Measurements from ENCODE around the gene NGF.

Gene NGF

GRCh38 chr1:115296981-115297380, 41.1 kb downstream of the NGF start:
- no peak overlapping the region for H3K4me2 ChIP-seq (ENCODE audit: insufficient read depth, low read length)
- no peak overlapping the region for H3K4me3 ChIP-seq (ENCODE audit: low read depth in 1 of 2, low read length in 2 of 2)
- DNase-seq (no peak), ATAC-seq (ENCODE audit: insufficient read depth, low read depth) (no peak)
- H3K36me3 ChIP-seq (ENCODE audit: insufficient read depth, low read length) = no peaks in the 10 kb centered on the region
- H3K9ac ChIP-seq (ENCODE audit: low read depth, low read length) = no peak overlapping the region
- no peaks in the 10 kb centered on the region for H3K4me1 ChIP-seq (ENCODE audit: insufficient read depth, low read length)
- H3K27ac ChIP-seq (ENCODE audit: low read length) = no peak overlapping the region
- no peak overlapping the region for H2AFZ ChIP-seq (ENCODE audit: low read depth, low read length)
- no peaks in the 10 kb centered on the region for H3K9me3 ChIP-seq (ENCODE audit: insufficient read depth, low read length, severe bottlenecking)
- peaks cover 7% of the 10 kb centered on the region for H3K27me3 ChIP-seq (ENCODE audit: insufficient read depth, low read length, poor library complexity)
- no peaks in the 10 kb centered on the region for H4K20me1 ChIP-seq (ENCODE audit: insufficient read depth, low read length)
- TF ChIP-seq, protein P1, sequence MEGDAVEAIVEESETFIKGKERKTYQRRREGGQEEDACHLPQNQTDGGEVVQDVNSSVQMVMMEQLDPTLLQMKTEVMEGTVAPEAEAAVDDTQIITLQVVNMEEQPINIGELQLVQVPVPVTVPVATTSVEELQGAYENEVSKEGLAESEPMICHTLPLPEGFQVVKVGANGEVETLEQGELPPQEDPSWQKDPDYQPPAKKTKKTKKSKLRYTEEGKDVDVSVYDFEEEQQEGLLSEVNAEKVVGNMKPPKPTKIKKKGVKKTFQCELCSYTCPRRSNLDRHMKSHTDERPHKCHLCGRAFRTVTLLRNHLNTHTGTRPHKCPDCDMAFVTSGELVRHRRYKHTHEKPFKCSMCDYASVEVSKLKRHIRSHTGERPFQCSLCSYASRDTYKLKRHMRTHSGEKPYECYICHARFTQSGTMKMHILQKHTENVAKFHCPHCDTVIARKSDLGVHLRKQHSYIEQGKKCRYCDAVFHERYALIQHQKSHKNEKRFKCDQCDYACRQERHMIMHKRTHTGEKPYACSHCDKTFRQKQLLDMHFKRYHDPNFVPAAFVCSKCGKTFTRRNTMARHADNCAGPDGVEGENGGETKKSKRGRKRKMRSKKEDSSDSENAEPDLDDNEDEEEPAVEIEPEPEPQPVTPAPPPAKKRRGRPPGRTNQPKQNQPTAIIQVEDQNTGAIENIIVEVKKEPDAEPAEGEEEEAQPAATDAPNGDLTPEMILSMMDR (IDR thresholded peaks at IDR 0.05; ENCODE audit: borderline replicate concordance, extremely low read depth, low read length, poor library complexity, severe bottlenecking) = no peak
- no peak for TF ChIP-seq EZH2 (IDR thresholded peaks at IDR 0.05; ENCODE audit: borderline replicate concordance, low read depth, low read length, severe bottlenecking)
- no peaks in the 10 kb centered on the region for H3K79me2 ChIP-seq (ENCODE audit: insufficient read depth, low read length)

DNA sequence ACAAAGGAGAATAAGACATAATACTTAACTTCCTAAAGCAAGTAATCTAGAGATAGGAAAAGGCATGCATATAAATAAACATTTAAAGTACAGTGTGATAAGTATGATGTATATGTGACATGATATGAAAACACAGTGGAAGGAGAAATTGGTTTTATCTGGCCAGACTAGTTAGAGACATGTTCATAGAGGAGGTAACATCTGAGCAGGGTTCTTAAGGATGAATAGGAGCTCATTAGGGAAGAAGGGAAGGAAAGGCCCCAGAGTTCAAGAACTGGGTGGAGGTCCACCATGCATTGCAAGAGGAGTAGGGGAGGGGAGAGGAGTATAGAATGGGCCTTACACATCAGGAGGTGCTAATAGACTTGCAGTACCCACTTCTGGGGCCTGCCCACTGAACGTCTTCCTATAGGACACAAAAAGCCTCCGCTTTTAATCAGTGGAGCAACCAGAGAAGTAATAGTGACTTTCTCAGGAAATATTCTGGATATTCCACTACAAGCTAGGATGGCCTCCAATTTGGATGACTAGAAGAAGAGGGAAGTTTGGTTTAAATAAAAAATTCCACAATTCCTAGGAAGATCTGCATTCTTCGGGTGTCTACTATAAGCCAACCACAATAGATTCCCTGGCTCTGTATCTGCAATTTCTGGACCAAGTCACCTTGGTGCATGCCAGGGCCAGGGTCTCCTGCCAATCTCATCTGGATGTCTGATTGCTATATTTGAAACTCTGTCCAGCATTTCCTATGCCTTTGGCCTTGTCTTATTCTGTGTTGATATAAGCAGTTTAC, 41.9 kb downstream of the NGF start:
- Histone ChIP-seq H3K79me2 (ENCODE audit: insufficient read depth, low read length) (no peaks in the 10 kb centered on the region), H2AFZ (ENCODE audit: low read depth, low read length) (no peak overlapping the region), H3K4me2 (ENCODE audit: insufficient read depth, low read length) (no peak overlapping the region), H3K4me1 (ENCODE audit: insufficient read depth, low read length) (no peaks in the 10 kb centered on the region), H3K27ac (ENCODE audit: low read length) (no peak overlapping the region), H4K20me1 (ENCODE audit: insufficient read depth, low read length) (no peaks in the 10 kb centered on the region), H3K4me3 (ENCODE audit: low read depth in 1 of 2, low read length in 2 of 2) (no peak overlapping the region), H3K9me3 (ENCODE audit: insufficient read depth, low read length, severe bottlenecking) (no peaks in the 10 kb centered on the region), H3K9ac (ENCODE audit: low read depth, low read length) (no peak overlapping the region), H3K27me3 (ENCODE audit: insufficient read depth, low read length, poor library complexity) (peaks cover 5% of the 10 kb centered on the region), H3K36me3 (ENCODE audit: insufficient read depth, low read length) (no peaks in the 10 kb centered on the region)
- no peak for DNase-seq
- TF ChIP-seq, protein P1 (IDR thresholded peaks at IDR 0.05; ENCODE audit: borderline replicate concordance, extremely low read depth, low read length, poor library complexity, severe bottlenecking) = no peak
- no peak for TF ChIP-seq EZH2 (IDR thresholded peaks at IDR 0.05; ENCODE audit: borderline replicate concordance, low read depth, low read length, severe bottlenecking)
- no peak for ATAC-seq (ENCODE audit: insufficient read depth, low read depth)

DNA sequence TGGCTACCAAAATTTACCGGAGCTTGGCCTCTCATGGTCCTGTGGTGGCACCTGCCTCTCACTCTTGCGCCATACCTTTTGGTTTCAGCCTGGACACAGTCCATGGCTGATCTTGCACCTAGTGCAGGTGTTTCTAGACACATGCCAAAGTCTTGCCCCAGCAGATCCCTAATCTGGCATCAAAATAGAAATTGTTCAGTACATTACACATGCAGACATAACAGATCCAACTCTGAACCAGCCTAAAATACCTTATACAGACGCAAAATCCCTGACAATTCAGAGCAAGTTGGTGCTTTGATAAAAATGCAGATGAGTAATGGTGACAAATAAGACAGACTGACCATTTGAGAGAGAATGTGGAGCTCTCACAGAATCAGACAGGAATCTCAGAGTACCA, 44.1 kb downstream of the NGF start:
- H3K79me2 ChIP-seq (ENCODE audit: insufficient read depth, low read length) = no peaks in the 10 kb centered on the region
- no peaks in the 10 kb centered on the region for H3K36me3 ChIP-seq (ENCODE audit: insufficient read depth, low read length)
- no peak overlapping the region for H2AFZ ChIP-seq (ENCODE audit: low read depth, low read length)
- H3K4me2 ChIP-seq (ENCODE audit: insufficient read depth, low read length) = no peak overlapping the region
- ATAC-seq (ENCODE audit: insufficient read depth, low read depth) (no peak), DNase-seq (no peak)
- H4K20me1 ChIP-seq (ENCODE audit: insufficient read depth, low read length) = no peaks in the 10 kb centered on the region
- TF ChIP-seq, protein P1 (IDR thresholded peaks at IDR 0.05; ENCODE audit: borderline replicate concordance, extremely low read depth, low read length, poor library complexity, severe bottlenecking) = no peak
- TF ChIP-seq EZH2 (IDR thresholded peaks at IDR 0.05; ENCODE audit: borderline replicate concordance, low read depth, low read length, severe bottlenecking) = no peak
- H3K4me1 ChIP-seq (ENCODE audit: insufficient read depth, low read length) = no peaks in the 10 kb centered on the region
- no peak overlapping the region for H3K4me3 ChIP-seq (ENCODE audit: low read depth in 1 of 2, low read length in 2 of 2)
- peaks cover 5% of the 10 kb centered on the region for H3K27me3 ChIP-seq (ENCODE audit: insufficient read depth, low read length, poor library complexity)
- H3K9ac ChIP-seq (ENCODE audit: low read depth, low read length) = no peak overlapping the region
- no peak overlapping the region for H3K27ac ChIP-seq (ENCODE audit: low read length)
- no peaks in the 10 kb centered on the region for H3K9me3 ChIP-seq (ENCODE audit: insufficient read depth, low read length, severe bottlenecking)

All from DND-41 (cell line).